Skeletal muscle satellite cell (primary cell): ENCODE results near the gene PIAS1.

ENCODE experiments used
- H3K27me3 ChIP-seq: 2 replicates; pipeline ENCODE4 v1.7.0; 2013; ENCODE audit warnings: low read length; ENCODE audit not compliant: control insufficient read depth, insufficient read depth
- H3K36me3 ChIP-seq: 2 replicates; pipeline ENCODE4 v1.7.0; 2013; ENCODE audit warnings: mild to moderate bottlenecking, control low read depth, low read length; ENCODE audit not compliant: insufficient read depth
- H3K4me1 ChIP-seq: 2 replicates; pipeline ENCODE4 v1.7.0; 2013; ENCODE audit warnings: low read length; ENCODE audit not compliant: control insufficient read depth, insufficient read depth
- H3K4me2 ChIP-seq: 2 replicates; pipeline ENCODE4 v1.7.0; 2013; ENCODE audit warnings: mild to moderate bottlenecking, low read length
- H3K4me3 ChIP-seq: 2 replicates; pipeline ENCODE4 v1.7.0; 2013; ENCODE audit warnings: low read length
- H3K9ac ChIP-seq: 2 replicates; pipeline ENCODE4 v1.7.0; 2013; ENCODE audit warnings: mild to moderate bottlenecking, low read depth, low read length, moderate library complexity
- H3K9me3 ChIP-seq: replicated peaks from 2 replicates; pipeline ENCODE4 v1.7.0; 2013; ENCODE audit warnings: mild to moderate bottlenecking, control low read depth, low read length

Gene PIAS1

GRCh38 chr15:68075764-68076385, 21.8 kb downstream of the PIAS1 start:
- Histone ChIP-seq H3K4me1 (no peaks in the 10 kb centered on the region), H3K9ac (no peak overlapping the region), H3K9me3 (no peaks in the 10 kb centered on the region), H3K27me3 (no peaks in the 10 kb centered on the region), H3K36me3 (no peaks in the 10 kb centered on the region), H3K4me3 (no peak overlapping the region), H3K4me2 (no peak overlapping the region)

GRCh38 chr15:68078365-68078764, 24.2 kb downstream of the PIAS1 start:
- no peak overlapping the region for H3K9ac ChIP-seq
- no peaks in the 10 kb centered on the region for H3K36me3 ChIP-seq
- no peaks in the 10 kb centered on the region for H3K9me3 ChIP-seq
- H3K27me3 ChIP-seq = no peaks in the 10 kb centered on the region
- H3K4me2 ChIP-seq = no peak overlapping the region
- no peaks in the 10 kb centered on the region for H3K4me1 ChIP-seq
- no peak overlapping the region for H3K4me3 ChIP-seq

DNA sequence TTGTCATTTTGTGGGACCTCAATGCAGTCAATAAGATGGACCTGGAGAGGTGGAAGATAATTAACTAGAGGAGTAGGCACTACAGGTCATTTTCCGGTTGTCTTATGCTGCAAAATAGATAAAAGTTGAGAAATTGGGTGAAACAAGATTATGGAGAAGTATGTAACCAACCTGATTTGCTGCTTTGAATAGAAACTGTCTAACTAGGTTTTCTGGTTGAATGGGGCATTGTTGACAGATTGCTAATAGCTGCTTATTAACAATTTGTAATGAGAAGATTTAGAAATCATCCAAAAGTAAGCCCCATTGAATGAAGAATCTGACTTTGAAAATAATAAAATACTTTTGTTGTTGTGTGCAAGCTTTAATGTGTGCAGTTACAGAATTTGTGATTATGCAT, 26.2 kb downstream of the PIAS1 start:
- no peaks in the 10 kb centered on the region for H3K27me3 ChIP-seq
- H3K9ac ChIP-seq = no peak overlapping the region
- H3K4me3 ChIP-seq = no peak overlapping the region
- no peak overlapping the region for H3K4me2 ChIP-seq
- H3K4me1 ChIP-seq = no peaks in the 10 kb centered on the region
- no peaks in the 10 kb centered on the region for H3K9me3 ChIP-seq
- no peaks in the 10 kb centered on the region for H3K36me3 ChIP-seq

- Histone ChIP-seq H3K9me3 (no peaks in the 10 kb centered on the region), H3K36me3 (no peaks in the 10 kb centered on the region), H3K4me2 (no peak overlapping the region), H3K4me1 (no peaks in the 10 kb centered on the region), H3K27me3 (no peaks in the 10 kb centered on the region), H3K4me3 (no peak overlapping the region), H3K9ac (no peak overlapping the region)
These were observed 26.7 kb downstream of the PIAS1 start for GRCh38 chr15:68080783-68081182.

- Histone ChIP-seq H3K4me3 (no peak overlapping the region), H3K4me2 (no peak overlapping the region), H3K9ac (no peak overlapping the region), H3K9me3 (no peaks in the 10 kb centered on the region), H3K36me3 (peaks cover 5% of the 10 kb centered on the region), H3K4me1 (no peaks in the 10 kb centered on the region), H3K27me3 (no peaks in the 10 kb centered on the region)
These were observed 27.9 kb downstream of the PIAS1 start for GRCh38 chr15:68081869-68082505.

- no peak overlapping the region for H3K4me3 ChIP-seq
- H3K9ac ChIP-seq = no peak overlapping the region
- H3K4me2 ChIP-seq = no peak overlapping the region
- H3K36me3 ChIP-seq = peaks cover 5% of the 10 kb centered on the region
- no peaks in the 10 kb centered on the region for H3K27me3 ChIP-seq
- no peaks in the 10 kb centered on the region for H3K4me1 ChIP-seq
- no peaks in the 10 kb centered on the region for H3K9me3 ChIP-seq
These were observed 28.6 kb downstream of the PIAS1 start for GRCh38 chr15:68082735-68083134.

DNA sequence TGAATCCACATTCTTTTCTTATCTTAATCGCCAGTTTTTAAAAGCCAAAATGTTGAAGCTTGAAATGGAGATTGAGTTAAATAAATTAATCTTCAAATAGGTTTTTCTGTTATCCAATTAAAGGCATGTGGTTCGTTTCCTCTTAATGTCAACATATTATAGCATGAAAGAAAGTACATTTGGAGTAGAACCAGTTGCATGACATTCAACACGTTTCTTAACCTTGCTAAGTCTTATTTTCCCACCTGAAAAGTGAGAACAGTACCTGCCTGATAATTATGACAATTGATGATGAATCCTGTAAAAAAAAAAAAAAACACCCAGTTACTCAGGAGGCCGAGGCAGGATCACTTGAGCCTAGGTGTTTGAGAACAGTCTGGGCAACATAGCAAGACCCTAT, 29.3 kb downstream of the PIAS1 start:
- Histone ChIP-seq H3K4me1 (no peaks in the 10 kb centered on the region), H3K9me3 (no peaks in the 10 kb centered on the region)

DNA sequence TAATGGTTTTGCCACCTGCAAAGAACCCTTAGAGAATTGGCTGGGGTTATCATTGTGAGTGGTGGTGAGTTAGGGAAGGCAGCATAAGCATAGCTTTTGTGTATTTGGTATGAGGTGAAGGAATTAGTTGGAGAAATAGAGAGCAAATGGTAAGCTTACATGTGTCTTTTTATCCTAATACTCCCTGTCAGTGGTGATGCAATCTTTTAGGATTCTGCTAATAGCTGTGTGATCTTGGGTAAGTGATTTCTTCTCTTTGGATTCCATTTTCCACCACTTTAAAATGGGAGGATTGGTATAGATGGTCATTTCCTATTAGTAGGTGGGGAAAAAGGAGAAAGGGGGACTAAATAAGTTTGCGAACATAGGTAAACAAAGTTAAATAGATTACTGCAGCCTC, 30.9 kb downstream of the PIAS1 start:
- H3K9me3 ChIP-seq = no peaks in the 10 kb centered on the region
- no peaks in the 10 kb centered on the region for H3K27me3 ChIP-seq
- H3K4me3 ChIP-seq = no peak overlapping the region
- H3K9ac ChIP-seq = no peak overlapping the region
- peaks cover 5% of the 10 kb centered on the region for H3K36me3 ChIP-seq
- no peak overlapping the region for H3K4me2 ChIP-seq
- H3K4me1 ChIP-seq = no peaks in the 10 kb centered on the region

More for the DNA sequence above, 29.3 kb downstream of the PIAS1 start:
- H3K4me2 ChIP-seq = no peak overlapping the region
- H3K9ac ChIP-seq = no peak overlapping the region
- no peak overlapping the region for H3K4me3 ChIP-seq
- H3K27me3 ChIP-seq = no peaks in the 10 kb centered on the region
- peaks cover 5% of the 10 kb centered on the region for H3K36me3 ChIP-seq

- Histone ChIP-seq H3K4me1 (no peaks in the 10 kb centered on the region), H3K36me3 (peaks cover 3% of the 10 kb centered on the region), H3K27me3 (no peaks in the 10 kb centered on the region), H3K9ac (no peak overlapping the region), H3K4me3 (no peak overlapping the region), H3K9me3 (peaks cover 4% of the 10 kb centered on the region), H3K4me2 (no peak overlapping the region)
These were observed 37.6 kb downstream of the PIAS1 start for GRCh38 chr15:68091743-68092142.

- peaks cover 3% of the 10 kb centered on the region for H3K36me3 ChIP-seq
- H3K9me3 ChIP-seq = peaks cover 5% of the 10 kb centered on the region
- H3K4me2 ChIP-seq = no peak overlapping the region
- no peaks in the 10 kb centered on the region for H3K4me1 ChIP-seq
- H3K4me3 ChIP-seq = no peak overlapping the region
- H3K9ac ChIP-seq = no peak overlapping the region
- H3K27me3 ChIP-seq = no peaks in the 10 kb centered on the region
These were observed 42.0 kb downstream of the PIAS1 start for GRCh38 chr15:68096099-68096498.

DNA sequence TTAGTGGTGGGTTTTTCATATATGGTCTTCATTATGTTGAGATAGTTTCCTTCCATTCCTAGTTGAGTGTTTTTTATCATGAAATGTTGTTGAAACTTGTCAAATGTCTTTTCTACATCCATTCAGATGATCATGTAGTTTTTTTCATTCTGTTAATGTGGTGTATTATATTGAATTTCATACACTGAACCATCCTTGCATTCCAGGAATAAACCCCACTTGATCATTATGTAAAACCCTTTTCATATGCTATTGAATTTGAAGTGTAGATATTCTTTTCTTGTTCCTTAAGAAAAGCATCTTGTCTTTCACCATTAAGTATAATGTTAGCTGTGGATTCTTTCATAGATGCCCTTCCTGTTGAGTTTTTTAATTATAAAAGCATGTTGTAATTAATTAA, 42.9 kb downstream of the PIAS1 start:
- no peaks in the 10 kb centered on the region for H3K27me3 ChIP-seq
- no peak overlapping the region for H3K9ac ChIP-seq
- no peak overlapping the region for H3K4me2 ChIP-seq
- H3K36me3 ChIP-seq = peaks cover 3% of the 10 kb centered on the region
- H3K4me3 ChIP-seq = no peak overlapping the region
- peaks cover 5% of the 10 kb centered on the region for H3K9me3 ChIP-seq
- H3K4me1 ChIP-seq = no peaks in the 10 kb centered on the region

DNA sequence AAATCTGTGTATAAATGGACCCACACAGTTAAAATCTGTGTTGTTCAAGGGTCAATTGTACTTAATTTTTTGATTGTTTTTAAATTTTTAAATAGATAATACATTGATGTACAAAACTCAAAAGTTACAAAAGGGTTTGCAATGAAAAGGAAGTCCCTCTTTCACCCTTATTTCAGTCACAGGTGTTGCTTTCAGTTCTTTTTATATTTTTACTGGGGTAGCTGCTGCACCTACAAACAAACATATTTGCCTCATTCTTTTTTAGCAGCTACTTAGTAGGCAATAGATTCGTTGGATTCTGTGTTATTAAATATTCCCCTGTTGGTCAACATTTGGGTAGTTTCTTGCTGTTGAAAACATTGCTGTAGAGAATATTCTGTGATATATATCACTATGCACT, 44.4 kb downstream of the PIAS1 start:
- no peak overlapping the region for H3K4me3 ChIP-seq
- no peak overlapping the region for H3K4me2 ChIP-seq
- no peak overlapping the region for H3K9ac ChIP-seq
- no peaks in the 10 kb centered on the region for H3K27me3 ChIP-seq
- H3K4me1 ChIP-seq = no peaks in the 10 kb centered on the region
- H3K36me3 ChIP-seq = peaks cover 5% of the 10 kb centered on the region
- H3K9me3 ChIP-seq = peaks cover 5% of the 10 kb centered on the region
